Measurements from ENCODE around the gene RASGRF1.
"Not testable (repeated sequence)": the region's sequence is repeated elsewhere in the genome, so short reads cannot be mapped to it uniquely, and the experiment has no call there.

Gene RASGRF1

DNA sequence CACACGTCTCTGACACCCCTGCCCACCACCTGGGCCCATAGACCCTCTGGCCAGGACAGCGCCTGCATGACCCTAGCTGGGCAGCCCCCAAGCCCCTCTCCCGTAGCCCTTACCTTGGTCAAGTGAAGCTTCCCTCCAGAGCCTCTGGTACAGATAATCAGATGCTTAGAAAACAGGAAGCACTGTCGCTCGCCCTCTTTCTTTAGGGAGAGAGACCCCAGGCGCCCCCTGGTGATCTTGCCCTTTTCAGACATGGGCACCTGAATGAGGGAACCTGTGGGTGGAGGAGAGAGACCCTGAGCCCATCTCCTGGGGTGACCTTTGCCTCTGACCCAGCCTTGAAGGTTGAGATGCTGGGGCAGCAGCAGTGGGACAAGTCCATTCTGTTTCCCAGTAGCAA lies 65.4 kb downstream of the RASGRF1 start:
- DNase-seq (ENCODE audit: low read depth), result no peak
- TF ChIP-seq, protein P1, sequence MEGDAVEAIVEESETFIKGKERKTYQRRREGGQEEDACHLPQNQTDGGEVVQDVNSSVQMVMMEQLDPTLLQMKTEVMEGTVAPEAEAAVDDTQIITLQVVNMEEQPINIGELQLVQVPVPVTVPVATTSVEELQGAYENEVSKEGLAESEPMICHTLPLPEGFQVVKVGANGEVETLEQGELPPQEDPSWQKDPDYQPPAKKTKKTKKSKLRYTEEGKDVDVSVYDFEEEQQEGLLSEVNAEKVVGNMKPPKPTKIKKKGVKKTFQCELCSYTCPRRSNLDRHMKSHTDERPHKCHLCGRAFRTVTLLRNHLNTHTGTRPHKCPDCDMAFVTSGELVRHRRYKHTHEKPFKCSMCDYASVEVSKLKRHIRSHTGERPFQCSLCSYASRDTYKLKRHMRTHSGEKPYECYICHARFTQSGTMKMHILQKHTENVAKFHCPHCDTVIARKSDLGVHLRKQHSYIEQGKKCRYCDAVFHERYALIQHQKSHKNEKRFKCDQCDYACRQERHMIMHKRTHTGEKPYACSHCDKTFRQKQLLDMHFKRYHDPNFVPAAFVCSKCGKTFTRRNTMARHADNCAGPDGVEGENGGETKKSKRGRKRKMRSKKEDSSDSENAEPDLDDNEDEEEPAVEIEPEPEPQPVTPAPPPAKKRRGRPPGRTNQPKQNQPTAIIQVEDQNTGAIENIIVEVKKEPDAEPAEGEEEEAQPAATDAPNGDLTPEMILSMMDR (conservative IDR thresholded peaks at IDR 0.05; ENCODE audit: low read length), result no peak
- no peak overlapping the region for H3K4me3 ChIP-seq (ENCODE audit: low read length)

DNA sequence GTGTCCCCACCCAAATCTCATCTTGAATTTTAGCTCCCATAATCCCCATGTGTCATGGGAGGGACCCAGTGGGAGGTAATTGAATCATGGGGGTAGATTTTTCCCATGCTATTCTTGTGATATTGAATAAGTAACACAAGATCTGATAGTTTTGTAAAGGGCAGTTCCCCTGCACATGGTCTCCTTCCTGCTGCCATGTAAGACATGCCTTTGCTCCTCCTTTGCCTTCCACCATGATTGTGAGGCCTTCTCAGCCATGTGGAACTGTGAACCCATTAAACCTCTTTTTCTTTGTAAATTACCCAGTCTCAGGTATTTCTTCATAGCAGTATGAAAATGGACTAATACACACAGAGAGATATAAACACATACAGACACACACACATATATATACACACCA lies 66.1 kb downstream of the RASGRF1 start:
- not testable (repeated sequence) for H3K4me3 ChIP-seq (ENCODE audit: low read length); DNase-seq (ENCODE audit: low read depth)

DNA sequence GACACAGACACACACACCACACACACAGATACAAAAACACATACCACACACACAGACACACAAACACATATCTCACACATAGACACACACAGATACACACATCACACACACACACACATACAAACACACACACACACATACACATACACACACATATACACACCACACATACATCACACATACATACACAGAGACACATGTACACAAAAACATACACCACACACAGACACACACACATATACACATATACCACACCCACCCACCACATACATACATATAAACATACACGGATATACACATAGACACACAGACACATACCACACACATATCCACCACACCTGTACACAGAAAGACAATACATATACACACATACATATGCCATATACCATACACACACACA lies 66.7 kb downstream of the RASGRF1 start:
- DNase-seq (ENCODE audit: low read depth), result no peak
- TF ChIP-seq, protein P1 (conservative IDR thresholded peaks at IDR 0.05; ENCODE audit: low read length), result no peak
- no peak overlapping the region for H3K4me3 ChIP-seq (ENCODE audit: low read length)

DNA sequence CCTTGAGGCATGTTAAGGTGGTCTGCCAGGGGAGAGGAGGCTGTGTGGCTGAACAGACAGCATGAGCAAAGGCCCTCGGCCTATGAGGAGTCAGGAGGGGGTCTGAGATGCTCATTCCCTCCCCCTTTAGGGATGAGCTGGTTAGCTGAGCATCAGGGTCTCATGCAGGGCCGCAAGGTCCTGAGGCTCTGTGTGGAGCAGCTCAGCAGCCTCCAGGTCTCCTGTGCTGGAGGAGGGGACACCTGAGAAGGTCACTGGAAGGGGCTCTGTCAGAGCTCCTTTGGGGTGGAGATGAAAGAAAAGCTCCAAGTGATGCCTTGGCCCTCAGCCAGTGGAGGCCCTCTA lies 67.1 kb downstream of the RASGRF1 start:
- H3K4me3 ChIP-seq (ENCODE audit: low read length), result no peak overlapping the region
- DNase-seq (ENCODE audit: low read depth), result no peak
- TF ChIP-seq, protein P1 (conservative IDR thresholded peaks at IDR 0.05; ENCODE audit: low read length), result no peak

DNA sequence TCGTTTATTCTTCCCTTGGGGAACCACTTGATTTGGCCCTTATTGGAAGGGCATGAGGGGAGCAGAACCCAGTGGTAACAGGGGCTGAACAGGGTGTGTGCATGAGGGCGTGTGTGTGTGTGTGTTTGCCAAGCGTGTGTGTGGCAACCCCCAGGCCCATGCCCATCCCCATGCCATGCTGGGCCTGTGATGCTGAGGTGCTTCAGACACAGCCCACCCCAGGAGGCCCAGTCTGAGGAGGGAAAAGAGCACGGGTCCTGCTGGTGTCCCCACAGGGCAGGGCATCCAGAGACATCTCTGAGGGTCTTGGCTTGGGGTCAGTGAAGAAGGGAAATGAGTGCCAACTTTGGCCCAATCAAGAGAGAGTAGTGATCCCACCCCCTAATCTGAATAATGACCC lies 71.6 kb downstream of the RASGRF1 start:
- TF ChIP-seq, protein P1 (conservative IDR thresholded peaks at IDR 0.05; ENCODE audit: low read length), result no peak
- DNase-seq (ENCODE audit: low read depth), result no peak
- no peak overlapping the region for H3K4me3 ChIP-seq (ENCODE audit: low read length)

DNA sequence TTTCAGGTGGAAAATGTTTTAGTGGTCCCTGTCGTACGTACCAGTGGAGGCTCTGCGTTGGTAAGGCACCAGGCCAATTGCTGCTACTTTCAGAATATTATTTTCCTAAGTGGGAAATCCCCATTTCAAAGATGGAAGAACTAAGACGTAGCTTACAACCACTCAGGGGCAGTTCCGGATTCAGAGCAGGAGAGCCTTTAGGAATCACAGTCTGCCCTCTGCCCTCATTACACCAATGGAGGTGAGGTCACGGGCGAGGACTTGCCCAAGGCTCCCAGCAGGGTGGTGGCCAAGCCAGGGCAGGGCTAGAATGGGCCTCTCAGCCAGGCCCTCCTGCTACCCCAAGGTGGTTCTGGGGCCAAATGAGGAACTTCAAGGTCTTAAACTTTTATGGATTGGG lies 72.6 kb downstream of the RASGRF1 start:
- TF ChIP-seq, protein P1 (conservative IDR thresholded peaks at IDR 0.05; ENCODE audit: low read length), result no peak
- DNase-seq (ENCODE audit: low read depth), result no peak
- H3K4me3 ChIP-seq (ENCODE audit: low read length), result no peak overlapping the region

DNA sequence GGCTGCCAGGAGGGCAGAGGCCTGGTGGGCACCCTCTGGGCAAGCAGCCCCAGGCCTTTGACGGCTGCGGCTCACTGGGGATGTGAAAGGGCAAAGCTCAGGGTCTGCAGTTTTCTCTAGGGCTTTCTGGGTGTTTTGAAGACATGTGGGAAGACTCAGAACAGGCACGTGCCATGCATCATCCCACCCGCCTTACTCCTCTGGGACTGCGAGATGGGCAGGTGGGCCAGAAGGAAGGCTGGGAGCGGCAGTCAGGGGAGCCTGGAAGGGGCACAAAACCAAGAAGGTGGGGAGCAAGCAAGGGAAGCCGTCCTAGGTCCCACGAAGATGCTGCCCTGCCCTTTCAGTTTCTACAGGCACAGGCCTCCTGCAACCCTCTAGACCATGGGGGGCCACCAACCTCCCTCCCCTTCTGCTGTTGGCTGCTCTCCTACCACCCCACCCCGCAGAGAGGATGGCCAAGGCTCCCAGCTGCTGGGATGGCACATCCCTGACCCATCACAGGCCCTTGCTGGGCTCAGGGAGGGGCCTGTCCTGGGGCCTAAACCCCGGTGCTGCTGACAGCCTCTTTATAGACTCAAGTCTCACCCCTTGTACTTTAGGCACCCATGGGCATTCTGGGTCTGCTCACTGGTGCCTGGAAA lies 73.9 kb downstream of the RASGRF1 start:
- H3K4me3 ChIP-seq (ENCODE audit: low read length), result no peak overlapping the region
- TF ChIP-seq, protein P1 (conservative IDR thresholded peaks at IDR 0.05; ENCODE audit: low read length), result no peak

DNA sequence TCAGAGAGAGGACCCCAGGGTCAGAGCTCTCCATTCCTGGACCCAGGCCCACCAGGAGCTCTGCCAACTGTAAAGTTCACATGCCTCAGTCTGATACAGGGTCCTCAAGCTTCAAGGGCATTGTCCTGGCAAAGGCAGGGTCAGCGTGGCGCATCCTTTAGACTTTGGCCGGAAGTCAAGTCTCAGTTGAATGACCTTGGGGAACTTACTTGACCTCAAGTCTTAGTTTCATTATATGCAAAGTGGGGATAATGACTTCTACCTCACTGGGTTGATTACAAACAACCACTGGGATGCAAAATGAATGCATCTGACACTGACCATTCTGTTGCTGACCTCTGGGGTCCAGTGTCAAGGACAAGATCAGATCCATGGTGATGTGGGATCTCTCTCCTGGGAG lies 75.2 kb downstream of the RASGRF1 start:
- TF ChIP-seq, protein P1 (conservative IDR thresholded peaks at IDR 0.05; ENCODE audit: low read length), result no peak
- DNase-seq (ENCODE audit: low read depth), result no peak
- no peak overlapping the region for H3K4me3 ChIP-seq (ENCODE audit: low read length)

More for the DNA sequence above, 73.9 kb downstream of the RASGRF1 start:
- DNase-seq (ENCODE audit: low read depth), result no peak

All from AG10803 (cell line).